DMS153 treated with DMSO at 0.1 percent for 48 hours (cell line): ENCODE measurements around the gene GOSR1.
"Not testable (repeated sequence)": the region's sequence is repeated elsewhere in the genome, so short reads cannot be mapped to it uniquely, and the experiment has no call there.

Experiments used
- DNase-seq: peaks from one replicate; lab custom pipeline; 2025; ENCODE audit not compliant: unreplicated experiment; lab: John Stamatoyannopoulos, UW

GOSR1 gene

DNA sequence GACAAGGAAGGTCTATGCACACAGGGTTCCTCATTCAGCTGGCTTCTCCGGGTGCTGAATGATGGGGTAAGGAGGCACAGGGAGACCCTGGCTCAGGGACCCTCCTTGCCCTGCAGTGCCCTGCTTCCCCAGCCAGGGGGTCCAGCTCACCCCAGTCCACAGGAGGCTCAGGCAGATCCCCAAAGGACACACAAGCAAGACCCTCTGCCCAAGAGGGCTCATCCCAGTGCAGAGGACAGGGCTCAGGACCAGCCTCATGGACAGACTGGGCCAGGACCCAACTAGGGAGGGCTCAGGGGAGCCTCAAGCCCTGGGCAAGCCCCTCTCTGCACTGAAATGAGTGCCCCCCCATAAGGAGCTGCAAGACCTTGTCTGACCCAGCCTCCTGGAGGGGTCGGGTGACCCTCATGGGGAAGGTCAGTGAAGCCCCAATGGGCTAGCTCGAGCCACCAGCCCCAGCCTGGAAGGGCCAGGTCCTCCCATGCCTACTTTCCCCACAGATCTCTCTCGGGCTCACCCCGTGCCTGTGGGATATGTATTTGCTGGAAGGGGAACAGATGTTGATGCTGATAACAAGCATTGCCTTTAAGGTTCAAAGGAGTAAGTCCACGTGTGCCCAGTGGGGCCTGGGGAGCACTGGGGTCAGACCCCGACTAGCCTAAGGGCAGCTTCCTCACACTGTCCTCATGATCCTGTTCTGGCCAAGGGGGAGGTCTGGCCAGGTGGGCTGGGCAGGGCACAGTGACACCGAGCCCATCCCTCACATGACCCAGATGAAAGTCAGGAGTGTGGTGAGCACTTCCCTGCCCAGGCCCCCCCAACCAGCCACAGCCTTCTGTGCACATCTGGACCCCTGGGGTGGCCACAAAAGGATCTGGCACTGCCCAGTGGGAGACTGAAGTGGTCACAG lies 83.2 kb downstream of the GOSR1 start:
- not testable (repeated sequence) for DNase-seq

DNA sequence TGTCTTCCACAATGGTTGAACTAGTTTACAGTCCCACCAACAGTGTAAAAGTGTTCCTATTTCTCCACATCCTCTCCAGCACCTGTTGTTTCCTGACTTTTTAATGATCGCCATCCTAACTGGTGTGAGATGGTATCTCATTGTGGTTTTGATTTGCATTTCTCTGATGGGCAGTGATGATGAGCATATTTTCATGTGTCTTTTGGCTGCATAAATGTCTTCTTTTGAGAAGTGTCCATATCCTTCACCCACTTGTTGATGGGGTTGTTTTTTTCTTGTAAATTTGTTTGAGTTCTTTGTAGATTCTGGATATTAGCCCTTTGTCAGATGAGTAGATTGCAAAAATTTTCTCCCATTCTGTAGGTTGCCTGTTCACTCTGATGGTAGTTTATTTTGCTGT lies 84.6 kb downstream of the GOSR1 start:
- not testable (repeated sequence) for DNase-seq

DNA sequence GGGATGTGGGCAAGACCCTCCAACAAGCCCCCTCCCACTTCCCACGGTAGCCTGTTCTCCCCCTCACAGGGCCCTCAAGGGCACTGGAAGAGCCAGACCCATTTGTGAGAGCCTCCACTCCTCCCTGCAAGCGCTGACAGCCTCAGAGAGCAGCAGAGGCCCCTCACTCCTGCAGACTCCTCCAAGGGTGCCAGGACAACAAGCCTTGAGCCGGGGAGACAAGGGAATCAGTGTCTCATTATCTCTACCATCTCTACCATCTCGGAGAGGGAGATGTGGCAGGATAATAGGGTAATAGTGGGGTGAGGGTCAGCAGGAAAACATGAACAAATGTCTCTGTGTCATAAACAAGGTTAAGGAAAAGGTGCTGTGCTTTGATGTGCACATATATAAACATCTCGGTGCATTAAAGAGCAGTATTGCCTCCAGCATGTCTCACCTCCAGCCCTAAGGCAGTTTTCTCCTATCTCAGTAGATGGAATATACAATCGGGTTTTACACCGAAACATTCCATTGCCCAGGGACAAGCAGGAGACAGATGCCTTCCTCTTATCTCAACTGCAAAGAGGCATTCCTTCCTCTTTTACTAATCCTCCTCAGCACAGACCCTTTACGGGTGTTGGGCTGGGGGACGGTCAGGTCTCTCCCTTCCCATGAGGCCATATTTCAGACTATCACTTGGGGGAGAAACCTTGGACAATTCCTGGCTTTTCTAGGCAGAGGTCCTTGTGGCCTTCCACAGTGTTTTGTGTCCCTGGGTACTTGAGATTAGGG lies 86.1 kb downstream of the GOSR1 start:
- not testable (repeated sequence) for DNase-seq

DNA sequence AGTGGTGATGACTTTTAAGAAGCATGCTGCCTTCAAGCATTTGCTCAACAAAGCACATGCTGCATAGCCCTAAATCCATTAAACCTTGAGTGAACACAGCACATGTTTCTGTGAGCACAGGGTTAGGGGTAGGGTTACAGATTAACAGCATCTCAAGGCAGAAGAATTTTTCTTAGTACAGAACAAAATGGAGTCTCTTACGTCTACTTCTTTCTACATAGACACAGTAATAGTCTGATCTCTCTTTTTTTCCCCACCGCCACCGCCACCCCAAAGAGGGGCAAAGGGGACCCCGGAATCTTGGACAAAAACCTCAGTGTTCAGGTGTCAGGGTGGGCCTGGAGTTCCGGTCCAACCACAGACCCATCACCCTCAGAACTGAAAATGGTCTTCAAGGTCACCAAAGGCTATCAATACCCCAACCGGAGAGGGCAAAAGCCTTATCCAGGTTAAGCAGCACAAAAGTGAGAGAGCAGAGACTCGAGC lies 86.7 kb downstream of the GOSR1 start:
- not testable (repeated sequence) for DNase-seq

DNA sequence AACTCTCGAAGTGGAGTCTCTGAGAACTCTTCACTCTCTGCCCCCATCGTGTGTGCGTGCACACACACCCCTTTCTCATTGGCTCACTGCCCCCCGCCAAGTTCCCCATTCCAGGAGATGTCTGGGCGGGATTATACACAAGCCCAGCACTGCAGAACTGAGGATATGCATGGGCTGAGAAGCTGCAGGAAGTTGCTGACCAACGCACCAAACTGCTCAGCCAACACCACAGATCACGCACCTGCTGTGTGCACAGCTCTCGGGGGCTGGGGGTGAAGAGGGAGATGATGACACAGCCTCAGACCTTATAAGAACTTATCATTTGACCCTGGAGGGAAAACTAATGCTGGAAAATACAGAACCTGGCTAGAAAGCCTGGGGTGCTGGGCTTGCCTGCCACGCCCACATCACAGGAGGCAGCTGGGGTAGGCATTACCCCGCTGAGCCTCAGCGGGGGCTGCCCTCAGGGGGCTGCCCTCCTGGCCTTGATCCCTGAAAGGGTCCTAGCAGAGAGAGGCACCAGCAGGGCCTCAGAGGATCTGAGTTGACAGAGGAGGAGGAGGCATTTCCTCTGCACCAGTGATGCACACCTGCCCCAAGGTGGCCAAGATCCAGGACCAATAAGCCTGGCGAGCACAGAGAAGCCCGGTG lies 87.3 kb downstream of the GOSR1 start:
- not testable (repeated sequence) for DNase-seq

DNA sequence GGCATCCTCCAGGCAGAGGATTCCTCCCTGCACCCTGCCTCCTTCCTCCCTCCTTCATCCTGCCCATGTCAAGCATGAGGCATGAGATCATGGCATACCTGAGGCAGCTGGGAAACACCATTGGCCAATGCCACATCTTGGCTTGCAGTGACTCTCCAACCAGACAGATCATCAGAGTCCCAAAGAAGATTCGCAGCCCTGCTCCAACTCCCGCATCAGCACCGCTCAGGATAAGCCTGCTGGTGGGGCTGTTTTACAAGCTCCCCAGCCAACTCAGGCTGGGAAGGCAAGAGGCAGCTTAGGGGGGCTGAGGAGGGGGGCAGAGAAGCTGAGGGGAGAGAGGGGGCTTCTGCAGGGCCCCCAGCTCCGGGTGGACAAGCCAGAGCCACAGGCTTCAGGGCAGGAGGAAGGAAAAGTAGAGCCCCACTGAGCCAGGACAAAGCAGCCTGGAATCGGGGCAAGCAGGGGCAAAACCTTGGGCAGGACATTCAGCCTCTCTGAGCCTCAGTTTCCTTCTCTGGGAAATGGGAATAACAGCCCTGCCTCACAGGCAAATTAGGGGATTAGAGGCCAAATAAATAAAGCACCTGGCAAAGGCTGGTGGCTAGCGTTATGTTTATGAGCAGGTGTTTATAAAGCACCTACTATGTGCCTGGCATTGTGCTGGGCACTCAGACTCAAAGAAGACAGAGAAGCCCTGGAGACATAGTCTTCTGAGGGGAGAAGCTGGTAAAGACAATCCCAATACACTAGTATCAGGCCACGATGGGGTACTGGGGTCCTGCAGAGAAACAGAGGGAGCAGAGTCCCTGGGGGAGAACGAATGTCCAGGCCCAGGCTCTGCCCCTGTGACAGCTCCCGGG lies 88.1 kb downstream of the GOSR1 start:
- no peak for DNase-seq

DNA sequence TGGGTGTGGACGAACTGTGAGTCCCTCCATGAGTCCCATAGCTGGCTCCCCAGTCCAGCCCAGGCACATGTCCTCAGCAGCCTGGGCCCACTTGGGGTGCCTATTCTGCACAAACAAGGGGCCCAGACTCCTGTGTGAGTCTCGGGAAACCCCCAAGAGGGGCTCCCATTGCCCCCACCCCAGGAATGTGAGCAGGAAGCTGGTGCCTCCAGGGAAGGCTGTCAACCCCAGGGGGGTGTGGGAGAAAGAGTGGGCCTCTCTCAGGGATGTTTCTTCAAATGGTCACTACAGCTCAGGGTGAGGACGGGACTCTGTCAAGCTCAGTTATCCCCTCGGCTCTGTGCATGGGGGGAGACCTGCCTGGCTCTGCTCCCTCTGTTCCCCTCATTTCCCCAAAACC lies 88.9 kb downstream of the GOSR1 start:
- not testable (repeated sequence) for DNase-seq

DNA sequence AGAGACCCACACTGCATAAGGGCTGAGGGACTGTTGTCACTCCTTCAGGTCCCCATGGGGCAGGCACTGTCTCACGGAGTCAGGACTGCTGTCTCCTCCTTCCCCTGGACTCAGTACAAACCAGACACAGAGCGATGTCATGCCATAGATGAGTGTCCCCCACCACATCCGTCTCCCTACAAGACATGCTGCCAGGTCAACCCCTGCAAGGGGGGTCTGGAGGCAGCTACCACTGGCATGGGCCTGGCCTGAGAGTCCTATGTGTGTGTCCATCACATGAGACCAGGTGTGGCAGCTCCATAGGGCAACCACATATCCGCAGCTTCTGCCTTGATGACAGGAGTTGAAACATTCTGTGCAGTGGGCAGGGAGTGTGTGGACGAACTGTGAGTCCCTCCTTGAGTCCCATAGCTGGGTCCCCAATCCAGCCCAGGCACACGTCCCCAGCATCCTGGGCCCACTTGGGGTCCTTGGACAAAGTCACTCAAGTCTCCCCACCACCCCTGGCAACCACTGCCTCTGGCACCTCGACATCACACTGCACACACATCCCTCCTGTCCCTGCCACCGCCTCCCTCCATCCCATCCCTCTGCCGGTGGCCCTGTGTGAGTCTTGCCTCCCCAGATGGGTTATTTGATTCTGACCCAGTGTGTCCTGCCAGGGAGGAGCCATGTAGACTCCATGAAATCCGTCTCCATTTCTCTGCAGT lies 89.5 kb downstream of the GOSR1 start:
- DNase-seq, result not testable (repeated sequence)

DNA sequence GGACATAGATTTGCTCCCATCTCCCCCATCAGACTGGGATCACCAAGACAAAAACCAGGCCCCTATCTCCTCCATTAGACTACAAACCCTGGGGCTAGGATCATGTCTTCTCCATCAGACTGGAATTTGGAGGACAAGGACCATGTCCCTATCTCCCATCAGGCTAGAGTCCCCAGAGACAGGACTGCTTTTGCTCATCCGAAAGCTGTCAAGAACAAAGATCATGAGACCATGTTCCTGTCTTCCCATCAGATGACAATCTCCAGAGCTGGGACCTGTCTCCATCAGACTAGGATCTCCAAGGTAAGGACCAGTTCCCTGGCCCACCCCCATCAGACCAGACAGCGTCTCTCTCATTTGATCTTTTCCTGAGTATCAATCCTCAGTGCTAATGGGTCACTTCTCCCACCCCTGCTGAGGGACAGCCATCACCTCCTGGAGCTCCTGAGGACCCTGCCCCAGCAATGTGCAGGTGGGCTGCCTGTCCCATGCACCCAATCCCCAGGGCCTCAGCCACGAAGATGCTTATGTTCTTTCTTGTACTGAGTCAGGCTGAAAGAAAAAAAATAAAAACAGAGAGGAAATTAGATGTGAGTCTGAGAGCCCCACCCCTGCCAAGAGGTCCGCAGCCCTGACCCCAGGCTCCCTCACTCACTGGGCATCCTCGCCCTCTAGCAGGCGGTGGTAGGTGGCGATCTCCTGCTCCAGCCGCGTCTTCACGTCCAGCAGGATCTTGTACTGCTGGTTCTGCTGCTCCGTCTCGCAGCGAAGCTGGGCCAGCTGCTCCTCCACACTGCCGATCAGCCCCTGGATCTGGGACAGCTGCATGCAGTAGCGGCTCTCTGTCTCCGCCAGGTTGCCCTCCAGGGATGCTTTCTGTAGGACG lies 90.3 kb downstream of the GOSR1 start:
- DNase-seq, result no peak

DNA sequence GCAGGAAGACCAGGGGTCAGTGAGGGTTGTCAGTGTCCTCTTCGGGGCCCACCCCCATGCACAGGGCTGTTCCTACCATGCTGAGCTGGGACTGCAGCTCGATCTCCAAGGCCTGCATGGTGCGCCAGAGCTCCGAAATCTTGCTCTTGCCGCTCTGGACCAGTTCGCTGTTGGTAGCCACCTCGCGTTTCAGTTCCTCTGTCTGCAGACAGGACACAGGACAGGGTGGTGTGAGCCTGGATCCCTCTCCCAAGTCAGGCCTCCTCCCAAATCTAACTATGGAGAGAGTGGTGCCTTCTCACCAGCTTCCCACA lies 90.9 kb downstream of the GOSR1 start:
- DNase-seq, result no peak

DNA sequence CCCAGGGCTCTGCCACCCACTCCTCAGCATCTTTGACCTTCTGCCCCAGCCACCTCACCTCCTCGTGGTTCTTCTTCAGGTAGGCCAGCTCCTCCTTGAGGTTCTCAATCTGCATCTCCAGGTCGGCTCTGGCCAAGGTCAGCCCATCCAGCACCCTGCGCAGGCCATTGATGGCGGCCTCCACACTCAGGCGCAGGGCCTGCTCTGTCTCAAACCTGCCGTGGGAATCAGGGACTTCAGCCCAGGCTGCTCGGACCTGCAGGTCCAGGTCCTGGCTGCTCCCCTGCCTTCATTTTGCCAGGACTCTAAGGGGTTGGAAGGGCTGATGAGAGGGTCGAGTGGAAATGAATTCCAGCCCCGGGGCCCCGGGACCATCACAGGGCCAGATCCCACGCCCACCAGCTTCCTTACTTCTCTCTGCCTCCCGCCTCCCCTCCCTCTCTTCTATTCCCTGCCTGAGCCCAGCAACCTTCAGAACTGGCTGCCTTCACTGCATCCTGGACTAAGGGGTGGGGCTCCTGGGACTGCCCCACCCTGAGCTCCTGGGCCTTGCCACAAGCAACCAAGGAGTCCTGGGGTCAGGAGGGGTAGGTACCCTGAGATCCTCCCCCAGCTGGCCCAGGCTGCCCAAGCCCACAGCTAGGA lies 92.4 kb downstream of the GOSR1 start:
- DNase-seq, result not testable (repeated sequence)

DNA sequence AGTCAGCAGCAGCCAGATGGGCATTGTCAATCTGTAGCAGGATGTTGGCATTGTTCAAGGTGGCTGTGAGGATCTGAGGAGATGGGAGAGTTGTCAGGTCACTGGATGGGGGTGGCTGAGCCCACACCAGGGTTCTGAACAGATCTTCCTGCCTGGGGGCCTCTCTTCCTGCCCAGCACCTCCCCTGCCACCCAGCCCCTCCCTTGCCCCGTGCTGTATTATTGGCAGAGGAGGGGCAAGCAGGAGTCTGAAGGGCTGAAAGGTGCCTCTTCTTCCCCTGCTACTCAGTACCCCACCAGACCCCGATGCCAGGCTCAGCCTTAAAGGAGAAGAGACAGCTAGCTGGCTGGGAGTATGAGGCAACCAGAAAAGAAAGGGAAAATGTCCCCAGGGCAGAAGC lies 93.0 kb downstream of the GOSR1 start:
- DNase-seq, result no peak

DNA sequence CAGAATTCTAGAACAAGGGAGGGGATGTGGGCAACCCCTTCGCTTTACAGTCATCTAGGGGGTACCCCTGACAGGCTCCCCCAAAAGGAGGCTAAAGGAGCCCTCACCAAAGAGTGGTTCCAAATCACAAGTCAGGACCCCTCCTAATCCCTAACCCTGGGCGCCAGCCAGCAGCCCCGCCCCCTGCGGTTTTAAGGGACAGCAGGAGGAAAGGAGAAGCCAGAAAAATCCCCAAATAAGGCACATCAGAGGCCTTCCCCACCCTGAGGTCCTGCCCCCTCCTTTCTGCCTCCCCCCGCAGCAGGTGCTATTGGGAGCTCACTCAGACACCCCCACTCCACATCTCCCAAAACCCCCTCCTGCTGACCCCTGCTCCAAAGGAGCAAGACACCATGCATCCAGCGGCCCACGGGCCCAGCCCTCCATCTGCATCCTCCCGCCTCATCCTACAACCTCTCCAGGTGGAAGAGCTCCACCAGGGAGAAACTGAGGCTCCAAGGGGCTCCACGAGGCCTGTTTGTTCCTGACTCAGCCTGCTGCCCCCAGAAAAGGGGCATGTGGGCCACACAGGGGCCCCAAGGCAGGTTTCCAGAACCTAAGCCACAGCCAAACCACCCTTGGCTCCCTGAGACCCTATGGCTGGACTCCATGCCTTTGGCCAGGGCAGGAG lies 93.5 kb downstream of the GOSR1 start:
- DNase-seq, result no peak

DNA sequence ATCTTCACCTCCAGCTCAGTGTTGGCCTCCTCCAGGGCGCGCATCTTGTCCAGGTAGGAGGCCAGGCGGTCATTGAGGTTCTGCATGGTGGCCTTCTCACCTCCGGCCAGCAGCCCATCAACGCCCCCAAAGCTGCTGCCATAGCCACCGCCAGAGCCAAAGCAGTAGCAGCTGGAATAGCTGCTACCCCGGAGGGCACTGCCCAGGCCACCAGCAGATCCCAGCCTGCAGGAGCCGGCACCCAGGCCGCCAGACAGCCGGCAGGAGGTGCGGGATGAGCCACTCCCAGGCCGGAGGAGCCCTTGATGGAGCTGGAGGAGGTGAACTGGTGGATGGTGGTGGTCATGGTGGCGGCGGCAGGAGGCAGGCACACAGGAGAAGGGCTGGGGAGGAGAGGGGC lies 94.2 kb downstream of the GOSR1 start:
- DNase-seq, result not testable (repeated sequence)

DNA sequence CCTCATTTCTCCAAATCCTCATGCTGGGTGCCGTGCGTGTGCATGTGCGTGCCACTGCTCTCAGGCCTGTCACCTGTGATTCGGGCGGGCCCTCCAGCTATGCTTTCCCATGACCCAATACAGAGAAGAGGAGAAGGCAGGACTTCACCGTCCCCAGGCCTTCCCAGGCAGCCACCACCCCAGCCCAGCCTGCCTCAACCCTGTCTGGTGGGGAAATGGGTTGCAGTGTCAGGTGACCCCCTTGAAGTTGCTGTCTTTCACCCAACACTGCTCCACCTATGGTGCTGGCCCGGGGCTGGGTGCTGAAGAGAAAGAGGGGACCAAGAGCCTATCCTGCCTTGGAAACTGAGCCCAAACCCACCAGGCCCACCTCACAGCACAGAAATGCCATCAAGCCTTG lies 94.7 kb downstream of the GOSR1 start:
- DNase-seq, result no peak

DNA sequence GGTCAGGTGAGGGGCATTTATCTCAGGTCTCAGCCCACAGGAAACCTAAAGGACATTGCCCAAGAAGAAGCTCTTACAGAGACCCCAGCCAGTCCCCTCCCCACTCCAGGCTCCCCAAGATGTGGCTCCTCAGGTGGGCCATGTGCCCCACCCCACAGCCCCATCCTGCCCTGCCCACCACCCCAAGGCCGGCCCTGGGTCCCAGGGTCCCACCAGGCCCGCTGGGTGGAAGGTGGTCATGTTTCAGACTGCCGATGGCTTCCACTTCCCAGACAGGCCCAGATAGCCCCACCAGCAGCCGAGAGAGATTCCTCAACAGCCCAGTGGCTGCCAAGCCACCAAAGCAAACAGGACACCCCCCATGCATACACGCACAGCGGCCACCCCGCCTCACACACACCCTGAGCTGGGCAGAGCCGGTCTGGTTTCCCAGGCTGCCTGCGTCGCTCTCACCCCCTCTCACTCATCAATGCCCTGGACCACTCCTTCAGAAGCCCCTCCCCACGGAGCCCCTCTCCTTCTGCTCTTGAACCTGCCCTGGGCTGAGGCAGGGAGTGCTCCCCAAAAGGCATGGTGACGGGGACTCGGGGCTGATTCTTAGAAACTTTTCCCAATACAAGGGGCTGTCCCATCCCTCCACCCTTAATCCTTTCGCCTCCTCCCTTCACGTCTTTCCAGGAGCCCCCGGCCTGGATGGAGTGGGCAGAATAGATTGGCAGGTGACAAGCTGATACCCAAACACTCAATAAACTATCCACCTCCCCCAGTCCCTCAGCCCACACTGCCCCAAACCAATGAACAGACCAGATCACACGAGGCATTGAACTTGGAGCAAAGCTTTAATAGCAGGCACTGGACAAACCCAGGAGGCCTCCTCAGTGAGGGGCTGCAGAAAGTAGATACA lies 95.7 kb downstream of the GOSR1 start:
- DNase-seq, result not testable (repeated sequence)

DNA sequence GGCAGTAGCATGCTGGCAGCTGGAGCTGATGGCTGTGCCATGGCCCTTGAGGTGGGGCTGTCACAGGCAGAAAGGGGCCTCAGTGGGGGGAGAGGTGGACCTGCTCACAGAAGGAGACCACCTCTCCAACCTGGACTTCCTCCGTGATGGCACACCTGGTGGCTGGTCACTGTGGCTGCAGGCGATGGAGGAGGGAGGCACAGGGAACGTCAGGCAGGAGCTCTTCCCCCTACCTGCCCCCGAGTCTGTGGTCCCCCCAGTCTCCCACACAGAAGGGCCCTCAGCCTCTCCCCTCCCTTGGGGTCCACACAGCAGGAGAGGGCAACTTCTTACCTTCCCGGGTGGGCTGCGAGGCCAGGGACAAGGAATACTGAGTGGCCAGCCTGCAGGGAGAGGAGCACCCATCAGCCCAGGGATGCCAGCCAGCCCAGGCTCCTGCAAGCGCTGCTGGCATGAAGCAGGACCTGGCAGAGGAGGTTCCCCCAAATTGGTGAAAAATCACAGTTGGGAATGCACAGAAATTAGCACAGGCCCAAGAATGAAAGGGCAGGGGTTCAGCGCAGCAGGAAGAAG lies 96.5 kb downstream of the GOSR1 start:
- DNase-seq, result no peak
